CD14-positive monocyte (primary cell): ENCODE measurements around the gene GRID2. TPM values are rescaled to one million over a fixed set of nuclear protein-coding genes. Genes with fewer than 3 reads are reported as not detected.

ENCODE experiments used
- DNase-seq, 3 donors: peaks; one replicate each; pipeline ENCODE4 v3.0.0-alpha.2; 2011 to 2022
- H2AFZ ChIP-seq: 2 replicates; pipeline ENCODE4 v1.6.0; 2012; ENCODE audit warnings: mild to moderate bottlenecking, low read depth, low read length, inconsistent platforms; ENCODE audit not compliant: insufficient read depth, poor library complexity, severe bottlenecking
- H3K27ac ChIP-seq, 2 donors: 1 replicate in 1 of 2; 2 replicates in 1 of 2; pipeline ENCODE4 v1.5.1; 2012 to 2013; ENCODE audit warnings: low read length in 2 of 2, control low read depth in 1 of 2, inconsistent platforms in 1 of 2, low read depth in 1 of 2, mild to moderate bottlenecking in 1 of 2
- H3K27me3 ChIP-seq, 2 donors: one replicate each; pipeline versions ENCODE4 v1.6.0 to v1.6.1; 2011 to 2013; ENCODE audit warnings: low read length in 2 of 2; ENCODE audit not compliant: control insufficient read depth in 2 of 2, insufficient read depth in 2 of 2
- H3K36me3 ChIP-seq, 2 donors: replicated peaks in 1 of 2; 1 replicate in 1 of 2; 2 replicates in 1 of 2; pipeline versions ENCODE4 v1.5.1 to v1.6.1; 2012 to 2013; ENCODE audit warnings: low read length in 2 of 2, control low read depth in 1 of 2, inconsistent platforms in 1 of 2, mild to moderate bottlenecking in 1 of 2; ENCODE audit not compliant: insufficient read depth in 2 of 2, control insufficient read depth in 1 of 2
- H3K4me1 ChIP-seq, 2 donors: 1 replicate in 1 of 2; 2 replicates in 1 of 2; pipeline versions ENCODE4 v1.5.1 to v1.6.1; 2012 to 2013; ENCODE audit warnings: low read length in 2 of 2, control low read depth in 1 of 2, inconsistent platforms in 1 of 2, mild to moderate bottlenecking in 1 of 2, moderate library complexity in 1 of 2; ENCODE audit not compliant: insufficient read depth in 2 of 2, control insufficient read depth in 1 of 2
- H3K4me2 ChIP-seq: replicated peaks from 2 replicates; pipeline ENCODE3; 2012; ENCODE audit warnings: low read length, moderate library complexity, mild to moderate bottlenecking; ENCODE audit not compliant: poor library complexity, severe bottlenecking; ENCODE audit errors: extremely low read depth
- H3K4me3 ChIP-seq, 3 experiments: fragments of 200-600 bp in 1 of 3; sonication (generic) in 1 of 3; replicated peaks in 1 of 3; 1 replicate in 2 of 3; 2 replicates in 1 of 3; pipeline ENCODE4 v1.5.1; 2011 to 2013; ENCODE audit warnings: low read length in 3 of 3, mild to moderate bottlenecking in 3 of 3, control low read depth in 2 of 3, low read depth in 2 of 3, inconsistent platforms in 1 of 3, moderate library complexity in 1 of 3
- H3K79me2 ChIP-seq: 2 replicates; pipeline ENCODE4 v1.6.0; 2012; ENCODE audit warnings: mild to moderate bottlenecking, control low read depth, inconsistent platforms, low read length, moderate library complexity; ENCODE audit not compliant: insufficient read depth
- H3K9ac ChIP-seq: 2 replicates; pipeline ENCODE4 v1.6.0; 2017; ENCODE audit warnings: low read length, mild to moderate bottlenecking; ENCODE audit not compliant: insufficient read depth, poor library complexity, severe bottlenecking
- H3K9me3 ChIP-seq, 2 donors: replicated peaks in 1 of 2; 1 replicate in 1 of 2; 2 replicates in 1 of 2; pipeline versions ENCODE4 v1.5.1 to v1.6.1; 2012 to 2013; ENCODE audit warnings: low read length in 2 of 2, control low read depth in 1 of 2; ENCODE audit not compliant: control insufficient read depth in 1 of 2, insufficient read depth in 1 of 2
- H4K20me1 ChIP-seq: 2 replicates; pipeline ENCODE4 v1.6.0; 2012; ENCODE audit warnings: mild to moderate bottlenecking, low read length, control low read depth, moderate library complexity; ENCODE audit not compliant: insufficient read depth
- H3K27ac Mint-ChIP-seq, 7 donors: one replicate each; pipeline ENCODE4 v1.8.0; 2020; ENCODE audit warnings: mild to moderate bottlenecking in 7 of 7, mixed read lengths in 7 of 7, moderate library complexity in 6 of 7, inconsistent platforms in 2 of 7
- H3K27me3 Mint-ChIP-seq, 3 donors: one replicate each; pipeline ENCODE4 v1.8.0; 2021 to 2022; ENCODE audit warnings: low read depth in 3 of 3, mild to moderate bottlenecking in 3 of 3, mixed read lengths in 3 of 3, moderate library complexity in 3 of 3, inconsistent platforms in 1 of 3
- H3K36me3 Mint-ChIP-seq, 2 donors: one replicate each; pipeline ENCODE4 v1.8.0; 2020; ENCODE audit warnings: mixed read lengths in 2 of 2, inconsistent platforms in 1 of 2, mild to moderate bottlenecking in 1 of 2
- H3K4me1 Mint-ChIP-seq: one replicate; pipeline ENCODE4 v1.8.0; 2020; ENCODE audit warnings: mild to moderate bottlenecking, mixed read lengths
- H3K4me3 Mint-ChIP-seq, 2 donors: one replicate each; pipeline ENCODE4 v1.8.0; 2020; ENCODE audit warnings: mild to moderate bottlenecking in 2 of 2, mixed read lengths in 2 of 2, moderate library complexity in 1 of 2
- H3K9me3 Mint-ChIP-seq, 7 donors: one replicate each; pipeline ENCODE4 v1.8.0; 2020 to 2022; ENCODE audit warnings: mixed read lengths in 7 of 7, mild to moderate bottlenecking in 6 of 7, moderate library complexity in 6 of 7, inconsistent platforms in 2 of 7
- WGBS: methylation state at CpG from one replicate; pipeline ENCODE4 v1.1.5; 2013; ENCODE audit warnings: missing lambda C conversion rate; ENCODE audit not compliant: insufficient coverage; 5-methylcytosine and 5-hydroxymethylcytosine counted together
- intact Hi-C, 2 donors: fragments of 100-400 bp; cut with micrococcal nuclease; formaldehyde crosslinking; loops; one replicate each; pipeline versions ENCODE4 v1.15.0 to v1.15.1; 2023
- polyA plus RNA-seq, 3 donors: library from polyadenylated mRNA; depleted of rRNA in 1 of 3; unstranded in 2 of 3; stranded (reverse) in 1 of 3; fragments of 300-500 nt in 2 of 3; fragments of >200 nt in 1 of 3; fragmentation: Illumina TruSeq in 2 of 3; gene quantifications; 1 replicate in 2 of 3; 2 replicates in 1 of 3; pipeline ENCODE4 v1.2.3, GENCODE V29; 2012 to 2021
- TF ChIP-seq, protein P1 (sequence below): fragments of 200-600 bp; IDR thresholded peaks from one replicate; pipeline ENCODE4 v1.8.0; 2022; ENCODE audit warnings: antibody characterized with exemption, mild to moderate bottlenecking

Gene GRID2
- polyA plus RNA-seq, 3 donors, result not detected

DNA sequence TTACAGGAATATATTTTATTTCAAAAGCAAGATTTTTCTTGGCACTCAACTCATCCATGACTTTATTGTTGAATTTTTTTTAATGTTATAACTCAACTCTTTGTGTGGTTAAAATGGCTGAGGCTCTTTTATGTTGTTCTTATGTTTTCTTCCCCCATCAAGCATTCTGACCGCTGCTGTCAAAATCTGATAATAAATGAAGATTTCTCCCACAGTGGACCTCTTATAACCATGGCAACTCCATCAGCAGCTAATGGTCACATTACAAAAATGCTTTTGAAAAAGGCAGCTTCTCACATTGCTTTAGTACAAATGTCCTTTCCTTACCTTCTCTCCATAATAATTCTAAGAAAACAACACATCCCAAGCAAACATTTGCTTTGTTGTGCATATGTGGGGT lies 1428.7 kb downstream of the GRID2 start:
- Histone ChIP-seq H3K4me1 (no peaks in the 10 kb centered on the region), H3K27me3 (no peaks in the 10 kb centered on the region), H3K79me2 (no peaks in the 10 kb centered on the region), H3K9ac (no peak overlapping the region), H3K4me3 (no peak overlapping the region), H4K20me1 (no peaks in the 10 kb centered on the region), H2AFZ (no peak overlapping the region), H3K4me2 (no peak overlapping the region), H3K27ac (no peak overlapping the region), H3K36me3 (no peaks in the 10 kb centered on the region), H3K9me3 (peaks cover 0 to 3% of the 10 kb centered on the region in 2 donors)
- no peak for DNase-seq
- no peaks in the 10 kb centered on the region for H3K36me3 Mint-ChIP-seq
- peaks cover 0 to 4% (median 0%) of the 10 kb centered on the region in 3 donors for H3K27me3 Mint-ChIP-seq
- TF ChIP-seq, protein P1, sequence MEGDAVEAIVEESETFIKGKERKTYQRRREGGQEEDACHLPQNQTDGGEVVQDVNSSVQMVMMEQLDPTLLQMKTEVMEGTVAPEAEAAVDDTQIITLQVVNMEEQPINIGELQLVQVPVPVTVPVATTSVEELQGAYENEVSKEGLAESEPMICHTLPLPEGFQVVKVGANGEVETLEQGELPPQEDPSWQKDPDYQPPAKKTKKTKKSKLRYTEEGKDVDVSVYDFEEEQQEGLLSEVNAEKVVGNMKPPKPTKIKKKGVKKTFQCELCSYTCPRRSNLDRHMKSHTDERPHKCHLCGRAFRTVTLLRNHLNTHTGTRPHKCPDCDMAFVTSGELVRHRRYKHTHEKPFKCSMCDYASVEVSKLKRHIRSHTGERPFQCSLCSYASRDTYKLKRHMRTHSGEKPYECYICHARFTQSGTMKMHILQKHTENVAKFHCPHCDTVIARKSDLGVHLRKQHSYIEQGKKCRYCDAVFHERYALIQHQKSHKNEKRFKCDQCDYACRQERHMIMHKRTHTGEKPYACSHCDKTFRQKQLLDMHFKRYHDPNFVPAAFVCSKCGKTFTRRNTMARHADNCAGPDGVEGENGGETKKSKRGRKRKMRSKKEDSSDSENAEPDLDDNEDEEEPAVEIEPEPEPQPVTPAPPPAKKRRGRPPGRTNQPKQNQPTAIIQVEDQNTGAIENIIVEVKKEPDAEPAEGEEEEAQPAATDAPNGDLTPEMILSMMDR, result no peak
- H3K27ac Mint-ChIP-seq, result no peak overlapping the region
- H3K9me3 Mint-ChIP-seq, result peaks cover 4 to 8% (median 6%) of the 10 kb centered on the region in 7 donors
- intact Hi-C loops, result no loop called here
- no peak overlapping the region for H3K4me3 Mint-ChIP-seq
- H3K4me1 Mint-ChIP-seq, result no peaks in the 10 kb centered on the region
- no CpG with 5 or more reads among the region's 1 CpG for WGBS

DNA sequence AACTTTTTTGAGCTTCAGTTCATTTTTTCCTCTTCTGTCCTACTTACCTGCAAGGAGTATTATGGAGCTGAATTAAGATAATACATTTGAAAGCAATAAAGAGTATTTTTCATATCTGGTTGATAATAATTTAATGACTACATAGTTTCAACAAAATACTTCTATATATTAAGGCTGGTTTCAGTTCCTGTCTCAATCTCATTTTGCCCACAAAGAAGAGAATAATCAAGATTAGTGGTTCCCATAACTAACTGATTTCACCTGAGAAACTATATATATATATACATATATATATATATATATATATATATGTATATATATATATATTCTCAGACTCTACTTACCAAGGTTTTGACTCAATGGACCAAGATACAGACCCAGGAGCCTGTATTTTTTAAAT lies 1437.1 kb downstream of the GRID2 start:
- peaks cover 0 to 5% (median 0%) of the 10 kb centered on the region in 3 donors for H3K27me3 Mint-ChIP-seq
- no peak for DNase-seq
- Histone ChIP-seq H3K79me2 (no peaks in the 10 kb centered on the region), H2AFZ (no peak overlapping the region), H3K27me3 (no peaks in the 10 kb centered on the region), H3K4me2 (no peak overlapping the region), H3K9ac (no peak overlapping the region), H3K4me3 (no peak overlapping the region), H3K4me1 (no peaks in the 10 kb centered on the region), H4K20me1 (no peaks in the 10 kb centered on the region), H3K9me3 (no peaks in the 10 kb centered on the region), H3K36me3 (no peaks in the 10 kb centered on the region), H3K27ac (no peak overlapping the region)
- H3K4me3 Mint-ChIP-seq, result no peak overlapping the region
- no peaks in the 10 kb centered on the region for H3K36me3 Mint-ChIP-seq
- TF ChIP-seq, protein P1, result no peak
- H3K4me1 Mint-ChIP-seq, result no peaks in the 10 kb centered on the region
- H3K27ac Mint-ChIP-seq, result no peak overlapping the region
- H3K9me3 Mint-ChIP-seq, result peaks cover 0 to 2% (median 0%) of the 10 kb centered on the region in 7 donors
- intact Hi-C loops, result no loop called here
